A549 (cell line): ENCODE data around the gene CCL8. TPM values are rescaled to one million over a fixed set of nuclear protein-coding genes. Genes with fewer than 3 reads are reported as not detected.

Experiments
- ATAC-seq, 2 experiments: fragments of 200-7000 bp in 1 of 2; fragments of >200 bp in 1 of 2; cut with Nextera tagmentation in 1 of 2; cut with Tn5 transposase in 1 of 2; 3 replicates each; pipeline versions ENCODE4 v1.8.0 to v1.9.1; 2018 to 2020; ENCODE audit warnings: mild to moderate bottlenecking in 1 of 2, moderate library complexity in 1 of 2
- CTCF ChIA-PET: fragments of 300-600 bp; sonication (Branson Sonifier 250); formaldehyde crosslinking; extraction: SDS; loops from one replicate; lab custom pipeline; 2021; ENCODE audit warnings: antibody characterized with exemption, inconsistent platforms; lab: Yijun Ruan, JAX
- POLR2A ChIA-PET: fragments of 350-600 bp; formaldehyde crosslinking; extraction: SDS; loops from one replicate; lab custom pipeline; 2021; ENCODE audit warnings: antibody characterized with exemption, inconsistent platforms; lab: Yijun Ruan, JAX
- DNase-seq, 2 experiments: peaks; one replicate each; pipeline versions ENCODE4 v3.0.0 to v3.0.0-alpha.2; 2011 to 2016; ENCODE audit warnings: low read depth in 1 of 2, low spot score in 1 of 2
- FAIRE-seq: peaks from 2 replicates; lab custom pipeline; 2011; peaks lifted over from hg19 to GRCh38; lab: Jason Lieb, UNC
- H3K27ac ChIP-seq, 2 experiments: fragments of >200 bp; sonication (Bioruptor Twin); formaldehyde crosslinking; 3 replicates each; pipeline ENCODE4 v1.5.1; 2016 to 2017
- H3K4me1 ChIP-seq: fragments of >200 bp; sonication (Bioruptor Twin); formaldehyde crosslinking; 3 replicates; pipeline ENCODE4 v1.6.1; 2016
- H3K4me2 ChIP-seq: fragments of >200 bp; sonication (Bioruptor Twin); formaldehyde crosslinking; 3 replicates; pipeline ENCODE4 v1.6.1; 2016
- H3K4me3 ChIP-seq: fragments of >200 bp; sonication (Bioruptor Twin); formaldehyde crosslinking; 3 replicates; pipeline ENCODE4 v1.5.1; 2016
- H3K9me3 ChIP-seq: fragments of >200 bp; sonication (Bioruptor Twin); formaldehyde crosslinking; 3 replicates; pipeline ENCODE4 v1.6.1; 2016
- EP300 ChIP-seq, 2 experiments: fragments of >200 bp; sonication (Bioruptor Twin); formaldehyde crosslinking; IDR thresholded peaks; 2 replicates in 1 of 2; 3 replicates in 1 of 2; pipeline ENCODE4 v1.6.1; 2016 to 2017
- FOXS1 ChIP-seq: fragments of 250-450 bp; sonication (Bioruptor Pico); IDR thresholded peaks from 2 replicates; pipeline ENCODE4 v1.5.0; 2020; ENCODE audit warnings: mild to moderate bottlenecking, moderate library complexity
- HES2 ChIP-seq: fragments of >200 bp; sonication (Bioruptor Twin); formaldehyde crosslinking; IDR thresholded peaks from 2 replicates; pipeline ENCODE4 v1.6.1; 2016
- HOXA7 ChIP-seq: fragments of 250-450 bp; sonication (Bioruptor Pico); IDR thresholded peaks from 2 replicates; pipeline ENCODE4 v1.5.0; 2020; ENCODE audit warnings: mild to moderate bottlenecking, moderate library complexity
- HOXB13 ChIP-seq: fragments of 250-450 bp; sonication (Bioruptor Pico); IDR thresholded peaks from 2 replicates; pipeline ENCODE4 v1.5.0; 2020; ENCODE audit warnings: low read depth, mild to moderate bottlenecking, moderate library complexity
- JUN ChIP-seq, 2 experiments: fragments of >200 bp; sonication (Bioruptor Twin); formaldehyde crosslinking; IDR thresholded peaks; 2 replicates in 1 of 2; 3 replicates in 1 of 2; pipeline ENCODE4 v1.6.1; 2016 to 2017
- KDM1A ChIP-seq: fragments of 200-600 bp; sonication (generic); IDR thresholded peaks from 2 replicates; pipeline ENCODE4 v1.6.1; 2016; ENCODE audit warnings: low read depth, mild to moderate bottlenecking
- MAFK ChIP-seq: fragments of 450-650 bp; IDR thresholded peaks from 2 replicates; pipeline ENCODE4 v1.6.1; 2014; ENCODE audit not compliant: partially characterized antibody
- MAX ChIP-seq: IDR thresholded peaks from 2 replicates; pipeline ENCODE4 v1.6.1; 2012
- MAZ ChIP-seq: fragments of 150-350 bp; IDR thresholded peaks from 2 replicates; pipeline ENCODE4 v1.6.1; 2014; ENCODE audit warnings: antibody characterized with exemption, low read depth, low read length, borderline replicate concordance
- NFE2L2 ChIP-seq: fragments of 150-350 bp; conservative IDR thresholded peaks from 2 replicates; pipeline ENCODE4 v1.6.1; 2014; ENCODE audit warnings: low read length
- PHF8 ChIP-seq: fragments of 200-600 bp; sonication (generic); IDR thresholded peaks from 2 replicates; pipeline ENCODE4 v1.6.1; 2016; ENCODE audit warnings: low read depth, mild to moderate bottlenecking, antibody characterized with exemption, moderate library complexity, borderline replicate concordance
- POLR2A ChIP-seq: IDR thresholded peaks from 2 replicates; pipeline ENCODE4 v1.6.1; 2012; ENCODE audit warnings: mild to moderate bottlenecking, low read length
- RAD21 ChIP-seq, 2 experiments: fragments of >200 bp in 1 of 2; sonication (Bioruptor Twin) in 1 of 2; formaldehyde crosslinking in 1 of 2; IDR thresholded peaks in 1 of 2; conservative IDR thresholded peaks in 1 of 2; 2 replicates in 1 of 2; 3 replicates in 1 of 2; pipeline ENCODE4 v1.6.1; 2012 to 2018; ENCODE audit warnings: inconsistent platforms in 1 of 2
- RARB ChIP-seq: fragments of 250-450 bp; sonication (Bioruptor Pico); IDR thresholded peaks from 2 replicates; pipeline ENCODE4 v1.8.0; 2021; ENCODE audit warnings: mild to moderate bottlenecking, moderate library complexity
- SMC3 ChIP-seq: fragments of >200 bp; sonication (Bioruptor Twin); formaldehyde crosslinking; IDR thresholded peaks from 3 replicates; pipeline ENCODE4 v1.6.1; 2018; ENCODE audit warnings: inconsistent platforms
- SREBF2 ChIP-seq: fragments of 450-650 bp; IDR thresholded peaks from 2 replicates; pipeline ENCODE4 v1.6.1; 2014; ENCODE audit warnings: mild to moderate bottlenecking, moderate library complexity
- WGBS: methylation state at CpG from one replicate; pipeline ENCODE4 v1.1.6; 2017; ENCODE audit errors: missing lambda C conversion rate; 5-methylcytosine and 5-hydroxymethylcytosine counted together
- polyA plus RNA-seq, 4 experiments: library from polyadenylated mRNA; depleted of rRNA in 3 of 4; stranded (reverse); fragments of >200 nt; fragmentation: RNase III in 1 of 4; extraction: RNeasy Plus Mini Kit Qiagen cat#74134 plus additional on column Dnase treatment in 1 of 4; gene quantifications; 2 replicates in 3 of 4; 3 replicates in 1 of 4; pipeline ENCODE4 v1.2.3, GENCODE V29; 2011 to 2017
- TF ChIP-seq, protein P1 (sequence below): fragments of 250-450 bp; sonication (Bioruptor Pico); IDR thresholded peaks from 2 replicates; pipeline ENCODE4 v1.5.0; 2021; ENCODE audit warnings: mild to moderate bottlenecking, moderate library complexity, borderline replicate concordance
- TF ChIP-seq, protein P2 (sequence below): fragments of 200-600 bp; sonication (generic); IDR thresholded peaks from 2 replicates; pipeline ENCODE4 v1.6.1; 2016; ENCODE audit warnings: antibody characterized with exemption, mild to moderate bottlenecking, moderate library complexity

Gene CCL8
- polyA plus RNA-seq, 2 of the 4 experiments (the other 2 are of a cell fraction): not detected

GRCh38 chr17:34302636-34303035 is 16.6 kb upstream of the CCL8 start:
- 52% methylated on average over 1 of the region's 1 CpG for WGBS
- CTCF ChIA-PET: interaction anchor here (0.7 to 6.6 kb wide), 6 partner anchors 23 to 101 kb away, joined by 3 to 42 read pairs (median 4); no protein-coding TSS in a partner anchor
- Histone ChIP-seq H3K27ac (no peak overlapping the region), H3K4me1 (peaks cover 4% of the 10 kb centered on the region; the same call in 1 of the 3 replicates), H3K4me3 (no peak overlapping the region), H3K9me3 (no peaks in the 10 kb centered on the region), H3K4me2 (no peak overlapping the region)
- TF ChIP-seq HOXB13 (CRISPR knock-in tag) (no peak), MAZ (no peak), KDM1A (no peak), SMC3 (no peak), MAX (no peak), EP300 (IDR thresholded peaks at IDR 0.05) (no peak)
- TF ChIP-seq, protein P1, sequence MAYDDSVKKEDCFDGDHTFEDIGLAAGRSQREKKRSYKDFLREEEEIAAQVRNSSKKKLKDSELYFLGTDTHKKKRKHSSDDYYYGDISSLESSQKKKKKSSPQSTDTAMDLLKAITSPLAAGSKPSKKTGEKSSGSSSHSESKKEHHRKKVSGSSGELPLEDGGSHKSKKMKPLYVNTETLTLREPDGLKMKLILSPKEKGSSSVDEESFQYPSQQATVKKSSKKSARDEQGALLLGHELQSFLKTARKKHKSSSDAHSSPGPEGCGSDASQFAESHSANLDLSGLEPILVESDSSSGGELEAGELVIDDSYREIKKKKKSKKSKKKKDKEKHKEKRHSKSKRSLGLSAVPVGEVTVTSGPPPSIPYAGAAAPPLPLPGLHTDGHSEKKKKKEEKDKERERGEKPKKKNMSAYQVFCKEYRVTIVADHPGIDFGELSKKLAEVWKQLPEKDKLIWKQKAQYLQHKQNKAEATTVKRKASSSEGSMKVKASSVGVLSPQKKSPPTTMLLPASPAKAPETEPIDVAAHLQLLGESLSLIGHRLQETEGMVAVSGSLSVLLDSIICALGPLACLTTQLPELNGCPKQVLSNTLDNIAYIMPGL (CRISPR knock-in tag): no peak
- no peak for ATAC-seq
- no peak for FAIRE-seq
- POLR2A ChIA-PET: no interaction called here
- no peak for DNase-seq

DNA sequence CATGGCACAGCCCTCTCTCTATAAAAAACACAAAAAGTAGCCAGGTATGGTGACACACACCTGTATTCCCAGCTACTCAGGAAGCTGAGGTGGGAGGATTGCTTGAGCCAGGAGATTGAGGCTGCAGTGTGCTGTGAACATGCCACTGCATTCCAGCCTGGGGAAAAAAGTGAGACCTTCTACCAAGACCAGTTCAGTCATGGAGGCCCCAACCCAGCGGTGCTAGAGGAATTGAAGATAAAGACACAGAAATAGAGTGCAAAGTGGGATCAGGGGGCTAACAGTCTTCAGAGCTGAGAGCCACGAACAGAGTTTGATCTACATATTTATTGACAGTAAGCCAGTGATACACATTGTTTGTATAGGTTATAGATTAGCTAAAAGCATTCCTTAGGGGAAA is 15.6 kb upstream of the CCL8 start:
- FAIRE-seq: no peak
- ATAC-seq: no peak
- CTCF ChIA-PET: interaction anchor here (1.6 to 6.6 kb wide), 3 partner anchors 53 to 102 kb away, joined by 4 to 42 read pairs (median 10); no protein-coding TSS in a partner anchor

GRCh38 chr17:34305061-34305460 is 14.2 kb upstream of the CCL8 start:
- Histone ChIP-seq H3K27ac (no peak overlapping the region), H3K4me1 (peaks cover 4% of the 10 kb centered on the region; the same call in 1 of the 3 replicates), H3K4me3 (no peak overlapping the region), H3K9me3 (no peaks in the 10 kb centered on the region), H3K4me2 (no peak overlapping the region)
- CTCF ChIA-PET: interaction anchor here (1.0 to 6.6 kb wide), 3 partner anchors 12 to 103 kb away, joined by 3 to 42 read pairs (median 10); no protein-coding TSS in a partner anchor
- POLR2A ChIA-PET: no interaction called here
- WGBS: 89% methylated on average over 4 of the region's 4 CpGs
- ATAC-seq (no peak), FAIRE-seq (no peak), DNase-seq (no peak)
- TF ChIP-seq, protein P1 (CRISPR knock-in tag): no peak
- TF ChIP-seq HOXA7 (CRISPR knock-in tag): no peak
- no peak for TF ChIP-seq JUN (IDR thresholded peaks at IDR 0.05)
- TF ChIP-seq, protein P2, sequence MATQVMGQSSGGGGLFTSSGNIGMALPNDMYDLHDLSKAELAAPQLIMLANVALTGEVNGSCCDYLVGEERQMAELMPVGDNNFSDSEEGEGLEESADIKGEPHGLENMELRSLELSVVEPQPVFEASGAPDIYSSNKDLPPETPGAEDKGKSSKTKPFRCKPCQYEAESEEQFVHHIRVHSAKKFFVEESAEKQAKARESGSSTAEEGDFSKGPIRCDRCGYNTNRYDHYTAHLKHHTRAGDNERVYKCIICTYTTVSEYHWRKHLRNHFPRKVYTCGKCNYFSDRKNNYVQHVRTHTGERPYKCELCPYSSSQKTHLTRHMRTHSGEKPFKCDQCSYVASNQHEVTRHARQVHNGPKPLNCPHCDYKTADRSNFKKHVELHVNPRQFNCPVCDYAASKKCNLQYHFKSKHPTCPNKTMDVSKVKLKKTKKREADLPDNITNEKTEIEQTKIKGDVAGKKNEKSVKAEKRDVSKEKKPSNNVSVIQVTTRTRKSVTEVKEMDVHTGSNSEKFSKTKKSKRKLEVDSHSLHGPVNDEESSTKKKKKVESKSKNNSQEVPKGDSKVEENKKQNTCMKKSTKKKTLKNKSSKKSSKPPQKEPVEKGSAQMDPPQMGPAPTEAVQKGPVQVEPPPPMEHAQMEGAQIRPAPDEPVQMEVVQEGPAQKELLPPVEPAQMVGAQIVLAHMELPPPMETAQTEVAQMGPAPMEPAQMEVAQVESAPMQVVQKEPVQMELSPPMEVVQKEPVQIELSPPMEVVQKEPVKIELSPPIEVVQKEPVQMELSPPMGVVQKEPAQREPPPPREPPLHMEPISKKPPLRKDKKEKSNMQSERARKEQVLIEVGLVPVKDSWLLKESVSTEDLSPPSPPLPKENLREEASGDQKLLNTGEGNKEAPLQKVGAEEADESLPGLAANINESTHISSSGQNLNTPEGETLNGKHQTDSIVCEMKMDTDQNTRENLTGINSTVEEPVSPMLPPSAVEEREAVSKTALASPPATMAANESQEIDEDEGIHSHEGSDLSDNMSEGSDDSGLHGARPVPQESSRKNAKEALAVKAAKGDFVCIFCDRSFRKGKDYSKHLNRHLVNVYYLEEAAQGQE: no peak
- TF ChIP-seq MAZ: no peak

More for the DNA sequence above, 15.6 kb upstream of the CCL8 start:
- no peak for DNase-seq
- no peaks in the 10 kb centered on the region for H3K9me3 ChIP-seq
- H3K27ac ChIP-seq: no peak overlapping the region
- no peak overlapping the region for H3K4me3 ChIP-seq
- TF ChIP-seq RARB (CRISPR knock-in tag) (no peak), HES2 (no peak), NFE2L2 (no peak), SMC3 (no peak), SREBF2 (no peak), RAD21 (conservative IDR thresholded peaks at IDR 0.05 in 1 of 2, IDR thresholded peaks at IDR 0.05 in 1 of 2) (no peak), KDM1A (no peak), FOXS1 (CRISPR knock-in tag) (no peak), MAFK (no peak), POLR2A (no peak), PHF8 (no peak)
- TF ChIP-seq, protein P1 (CRISPR knock-in tag): no peak
- H3K4me1 ChIP-seq: peaks cover 4% of the 10 kb centered on the region; the same call in 1 of the 3 replicates
- WGBS: 52% methylated on average over 2 of the region's 2 CpGs
- no peak overlapping the region for H3K4me2 ChIP-seq
- POLR2A ChIA-PET: no interaction called here
